SK-N-SH (cell line): ENCODE results near the gene MTCL1. TPM values are rescaled to one million over a fixed set of nuclear protein-coding genes. Genes with fewer than 3 reads are reported as not detected.

Experiments
- CTCF ChIA-PET: fragments of 300-600, 350-600 bp; formaldehyde crosslinking; extraction: SDS; loops from one replicate; lab custom pipeline; 2021; lab: Yijun Ruan, JAX
- POLR2A ChIA-PET: fragments of 350-600 bp; sonication (Branson Sonifier 250); formaldehyde crosslinking; extraction: SDS; loops from one replicate; lab custom pipeline; 2020; ENCODE audit warnings: antibody characterized with exemption, inconsistent platforms; lab: Yijun Ruan, JAX
- DNase-seq: peaks from one replicate; pipeline ENCODE4 v3.0.0; 2012
- H2AFZ ChIP-seq: fragments of 200-600 bp; sonication (generic); 2 replicates; pipeline ENCODE4 v1.8.1; 2016; ENCODE audit warnings: antibody characterized with exemption, mild to moderate bottlenecking, low read depth
- H3F3A ChIP-seq: fragments of 200-600 bp; sonication (generic); replicated peaks from 2 replicates; pipeline ENCODE3; 2016; ENCODE audit warnings: antibody characterized with exemption, mild to moderate bottlenecking; ENCODE audit not compliant: insufficient read depth
- H3K27ac ChIP-seq, 2 experiments: fragments of 200-500 bp in 1 of 2; fragments of 200-600 bp in 1 of 2; sonication (Bioruptor generic) in 1 of 2; sonication (generic), shearing (Covaris generic) in 1 of 2; 2 replicates each; pipeline versions ENCODE4 v1.5.1 to v1.6.1; 2014 to 2016; ENCODE audit warnings: low read depth in 2 of 2, inconsistent platforms in 1 of 2, low read length in 1 of 2, mild to moderate bottlenecking in 1 of 2, mixed read lengths in 1 of 2
- H3K27me3 ChIP-seq: fragments of 200-600 bp; sonication (generic), shearing (Covaris generic); 2 replicates; pipeline ENCODE4 v1.6.1; 2016; ENCODE audit warnings: mixed run types; ENCODE audit not compliant: insufficient read depth
- H3K36me3 ChIP-seq, 2 experiments: fragments of 200-500 bp in 1 of 2; fragments of 200-600 bp in 1 of 2; sonication (Bioruptor generic) in 1 of 2; sonication (generic) in 1 of 2; replicated peaks in 1 of 2; 2 replicates each; pipeline versions ENCODE3 to v1.5.1; 2014 to 2016; ENCODE audit warnings: low read length in 1 of 2, mild to moderate bottlenecking in 1 of 2; ENCODE audit not compliant: insufficient read depth in 2 of 2, control insufficient read depth in 1 of 2
- H3K4me1 ChIP-seq, 2 experiments: fragments of 200-500 bp in 1 of 2; fragments of 200-600 bp in 1 of 2; sonication (Bioruptor generic) in 1 of 2; sonication (generic), shearing (Covaris generic) in 1 of 2; 2 replicates each; pipeline versions ENCODE4 v1.5.1 to v1.6.1; 2014 to 2016; ENCODE audit warnings: low read depth in 1 of 2, low read length in 1 of 2, mixed run types in 1 of 2; ENCODE audit not compliant: insufficient read depth in 2 of 2, control insufficient read depth in 1 of 2
- H3K4me2 ChIP-seq: fragments of 200-600 bp; sonication (generic), shearing (Covaris generic); 2 replicates; pipeline ENCODE4 v1.6.1; 2017; ENCODE audit warnings: mixed run types
- H3K4me3 ChIP-seq, 2 experiments: fragments of 200-500 bp in 1 of 2; fragments of 200-600 bp in 1 of 2; sonication (Bioruptor generic) in 1 of 2; sonication (generic), shearing (Covaris generic) in 1 of 2; 2 replicates each; pipeline versions ENCODE4 v1.5.1 to v1.8.1; 2014 to 2016; ENCODE audit warnings: low read depth in 2 of 2, inconsistent platforms in 1 of 2, low read length in 1 of 2, mild to moderate bottlenecking in 1 of 2, mixed read lengths in 1 of 2, moderate library complexity in 1 of 2
- H3K79me2 ChIP-seq: fragments of 200-600 bp; sonication (generic); 2 replicates; pipeline ENCODE4 v1.8.1; 2017; ENCODE audit warnings: mild to moderate bottlenecking; ENCODE audit not compliant: insufficient read depth
- H3K9ac ChIP-seq: fragments of 200-600 bp; sonication (generic); 2 replicates; pipeline ENCODE4 v1.6.1; 2017; ENCODE audit warnings: mixed run types
- H3K9me2 ChIP-seq: fragments of 200-600 bp; sonication (generic); 2 replicates; pipeline ENCODE4 v1.6.1; 2017; ENCODE audit warnings: mixed run types
- H3K9me3 ChIP-seq: fragments of 200-600 bp; sonication (generic); 2 replicates; pipeline ENCODE4 v1.6.1; 2017; ENCODE audit warnings: mixed run types, mild to moderate bottlenecking, moderate library complexity
- H4K20me1 ChIP-seq: fragments of 200-600 bp; sonication (generic); 2 replicates; pipeline ENCODE4 v1.6.1; 2017; ENCODE audit warnings: mild to moderate bottlenecking, mixed run types; ENCODE audit not compliant: insufficient read depth
- CHD2 ChIP-seq: fragments of 150-350 bp; IDR thresholded peaks from 2 replicates; pipeline ENCODE4 v1.6.1; 2018; ENCODE audit warnings: low read length; ENCODE audit not compliant: partially characterized antibody
- CTCF ChIP-seq: fragments of 200-600 bp; sonication (generic); IDR thresholded peaks from 2 replicates; pipeline ENCODE4 v1.6.1; 2017; ENCODE audit warnings: antibody characterized with exemption, mild to moderate bottlenecking, moderate library complexity
- EP300 ChIP-seq, 2 experiments: IDR thresholded peaks; 2 replicates each; pipeline versions ENCODE4 v1.4.0 to v1.6.1; 2012; ENCODE audit warnings: borderline replicate concordance in 1 of 2, low read depth in 1 of 2, low read length in 1 of 2
- EZH2phosphoT487 ChIP-seq: fragments of 200-600 bp; sonication (generic); IDR thresholded peaks from 2 replicates; pipeline ENCODE4 v1.6.1; 2017; ENCODE audit warnings: low read depth, mixed run types, mild to moderate bottlenecking, antibody characterized with exemption, moderate library complexity, borderline replicate concordance
- IRF3 ChIP-seq: fragments of 150-350 bp; IDR thresholded peaks from 2 replicates; pipeline ENCODE4 v1.6.1; 2016; ENCODE audit warnings: mild to moderate bottlenecking, low read depth, low read length
- JUND ChIP-seq: IDR thresholded peaks from 2 replicates; pipeline ENCODE4 v1.4.0; 2012
- MEF2A ChIP-seq: IDR thresholded peaks from 2 replicates; pipeline ENCODE4 v1.4.0; 2012; ENCODE audit warnings: low read depth, borderline replicate concordance
- NRF1 ChIP-seq: IDR thresholded peaks from 2 replicates; pipeline ENCODE4 v1.6.1; 2012; ENCODE audit warnings: low read depth, mild to moderate bottlenecking, low read length
- POLR2AphosphoS5 ChIP-seq: IDR thresholded peaks from 2 replicates; pipeline ENCODE4 v1.6.1; 2012; ENCODE audit warnings: low read depth, low read length
- REST ChIP-seq: IDR thresholded peaks from 2 replicates; pipeline ENCODE4 v1.6.1; 2012; ENCODE audit warnings: mild to moderate bottlenecking, low read depth, low read length, moderate library complexity
- TCF12 ChIP-seq: IDR thresholded peaks from 2 replicates; pipeline ENCODE4 v1.4.0; 2012
- TEAD4 ChIP-seq: IDR thresholded peaks from 2 replicates; pipeline ENCODE4 v1.4.0; 2012; ENCODE audit warnings: mild to moderate bottlenecking, borderline replicate concordance; ENCODE audit not compliant: insufficient read depth
- YY1 ChIP-seq: IDR thresholded peaks from 2 replicates; pipeline ENCODE4 v1.4.0; 2012; ENCODE audit warnings: low read depth, mild to moderate bottlenecking
- ZBTB33 ChIP-seq: IDR thresholded peaks from 2 replicates; pipeline ENCODE4 v1.4.0; 2012; ENCODE audit warnings: low read depth, borderline replicate concordance
- WGBS: methylation state at CpG from one replicate; pipeline ENCODE4 v1.1.6; 2017; ENCODE audit warnings: low lambda C conversion rate; 5-methylcytosine and 5-hydroxymethylcytosine counted together
- polyA plus RNA-seq, 3 experiments: library from polyadenylated mRNA; depleted of rRNA; stranded (reverse); fragments of >200 nt; gene quantifications; 2 replicates each; pipeline ENCODE4 v1.2.3, GENCODE V29; 2012

The MTCL1 gene
- polyA plus RNA-seq, 1 of the 3 experiments (the other 2 are of a cell fraction), result 33.5 TPM

GRCh38 chr18:8699126-8699525 is 6.2 kb upstream of the MTCL1 start:
- Histone ChIP-seq H3K27me3 (no peaks in the 10 kb centered on the region), H3K27ac (no peak overlapping the region), H3K4me1 (peaks cover 7 to 16% of the 10 kb centered on the region in 2 experiments; a peak in 3 of 4 replicates), H3K79me2 (no peaks in the 10 kb centered on the region), H3K36me3 (no peaks in the 10 kb centered on the region), H3K9ac (no peak overlapping the region), H3K4me2 (no peak overlapping the region), H3K9me2 (no peaks in the 10 kb centered on the region), H3F3A (peaks cover 13% of the 10 kb centered on the region), H4K20me1 (no peaks in the 10 kb centered on the region), H3K4me3 (no peak overlapping the region), H3K9me3 (no peaks in the 10 kb centered on the region), H2AFZ (no peak overlapping the region)
- ChIA-PET POLR2A (no interaction called here), CTCF (interaction anchor here (0.6 to 1.3 kb wide), 3 partner anchors 10 to 1257 kb away, joined by 3 to 4 read pairs (median 4); no protein-coding TSS in a partner anchor)
- WGBS, result 88% methylated on average over 7 of the region's 7 CpGs
- no peak for DNase-seq
- TF ChIP-seq YY1 (no peak), CTCF (no peak), EZH2phosphoT487 (no peak), CHD2 (no peak), NRF1 (no peak), MEF2A (no peak), REST (no peak), ZBTB33 (no peak), EP300 (IDR thresholded peaks at IDR 0.05; ENCODE audit: borderline replicate concordance in 1 of 2, low read depth in 1 of 2, low read length in 1 of 2) (no peak), POLR2AphosphoS5 (no peak), JUND (no peak), TCF12 (no peak), TEAD4 (no peak), IRF3 (no peak)
